DOHH2 (cell line): ENCODE results near the gene OR52E5.

ENCODE experiments used
- H3F3A ChIP-seq: fragments of 200-600 bp; sonication (generic), shearing (Covaris generic); 2 replicates; pipeline ENCODE4 v1.6.0; 2016; ENCODE audit warnings: antibody characterized with exemption, mild to moderate bottlenecking; ENCODE audit not compliant: control insufficient read depth, insufficient read depth
- H3K27ac ChIP-seq: fragments of 200-600 bp; sonication (generic); 2 replicates; pipeline ENCODE4 v1.5.1; 2014; ENCODE audit warnings: low read depth, mild to moderate bottlenecking, low read length, moderate library complexity
- H3K27me3 ChIP-seq: fragments of 200-600 bp; sonication (generic); 2 replicates; pipeline ENCODE4 v1.6.1; 2014; ENCODE audit warnings: mild to moderate bottlenecking, low read length, mixed read lengths; ENCODE audit not compliant: control insufficient read depth
- H3K36me3 ChIP-seq: fragments of 200-600 bp; sonication (generic); 2 replicates; pipeline ENCODE4 v1.6.1; 2014; ENCODE audit warnings: mild to moderate bottlenecking, low read length, moderate library complexity, mixed read lengths; ENCODE audit not compliant: control insufficient read depth
- H3K4me1 ChIP-seq: fragments of 200-600 bp; sonication (generic); 2 replicates; pipeline ENCODE4 v1.6.1; 2014; ENCODE audit warnings: mild to moderate bottlenecking, low read length, mixed read lengths; ENCODE audit not compliant: control insufficient read depth
- H3K4me2 ChIP-seq: fragments of 200-600 bp; sonication (generic); 2 replicates; pipeline ENCODE4 v1.6.0; 2014; ENCODE audit warnings: mild to moderate bottlenecking, low read length, moderate library complexity
- H3K4me3 ChIP-seq: fragments of 200-600 bp; sonication (generic); 2 replicates; pipeline ENCODE4 v1.5.1; 2014; ENCODE audit warnings: mild to moderate bottlenecking, low read length, mixed read lengths
- H3K79me2 ChIP-seq: fragments of 200-600 bp; sonication (generic); 2 replicates; pipeline ENCODE4 v1.6.1; 2014; ENCODE audit warnings: mild to moderate bottlenecking, low read length, mixed read lengths; ENCODE audit not compliant: control insufficient read depth
- H3K9me2 ChIP-seq: fragments of 200-600 bp; sonication (generic); replicated peaks from 2 replicates; pipeline ENCODE4 v1.6.1; 2014; ENCODE audit warnings: mild to moderate bottlenecking, low read length, mixed read lengths; ENCODE audit not compliant: control insufficient read depth
- H3K9me3 ChIP-seq: fragments of 200-600 bp; sonication (generic); 2 replicates; pipeline ENCODE4 v1.6.1; 2014; ENCODE audit warnings: antibody characterized with exemption, low read length, mixed read lengths; ENCODE audit not compliant: control insufficient read depth, insufficient read depth
- H4K20me1 ChIP-seq: fragments of 200-600 bp; sonication (generic); 2 replicates; pipeline ENCODE4 v1.6.0; 2014; ENCODE audit warnings: low read depth, mild to moderate bottlenecking, antibody characterized with exemption, low read length, moderate library complexity; ENCODE audit not compliant: control insufficient read depth, insufficient read depth
- EZH2phosphoT487 ChIP-seq: fragments of 200-600 bp; sonication (generic); IDR thresholded peaks from 2 replicates; pipeline ENCODE4 v1.6.1; 2017; ENCODE audit warnings: borderline replicate concordance, mild to moderate bottlenecking, antibody characterized with exemption, low read length, moderate library complexity, mixed read lengths
- TF ChIP-seq, protein P1 (sequence below): fragments of 200-600 bp; sonication (generic); IDR thresholded peaks from one replicate; pipeline ENCODE4 v1.5.1; 2014; ENCODE audit warnings: antibody characterized with exemption, mild to moderate bottlenecking, low read depth, low read length; ENCODE audit not compliant: poor library complexity, severe bottlenecking

Gene OR52E5

DNA sequence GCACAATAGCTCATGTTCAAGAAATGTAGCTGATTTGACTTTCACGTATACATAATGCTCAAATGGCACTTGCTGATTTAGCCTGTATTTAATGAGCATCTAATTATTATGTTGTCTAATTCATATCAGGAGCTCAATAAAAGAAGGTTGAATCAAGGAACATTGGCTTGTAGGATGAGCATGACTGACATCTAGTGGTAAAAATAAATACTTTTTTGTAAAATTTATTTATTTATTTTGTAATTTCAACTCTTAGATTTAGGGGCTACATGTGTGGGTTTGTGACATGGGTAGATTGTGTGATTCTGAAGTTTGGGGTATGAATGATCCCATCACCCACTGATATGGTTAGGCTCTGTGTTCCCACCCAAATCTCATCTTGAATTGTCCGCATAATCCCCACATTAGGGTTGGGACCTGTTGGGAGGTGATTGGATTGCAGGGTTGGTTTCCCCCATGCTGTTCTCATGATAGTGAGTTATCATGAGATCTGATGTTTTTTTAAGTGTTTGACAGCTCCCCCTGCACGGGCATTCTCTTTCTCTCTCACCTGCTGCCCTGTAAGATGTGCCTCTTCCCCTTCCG, 1.7 kb upstream of the OR52E5 start:
- TF ChIP-seq, protein P1, sequence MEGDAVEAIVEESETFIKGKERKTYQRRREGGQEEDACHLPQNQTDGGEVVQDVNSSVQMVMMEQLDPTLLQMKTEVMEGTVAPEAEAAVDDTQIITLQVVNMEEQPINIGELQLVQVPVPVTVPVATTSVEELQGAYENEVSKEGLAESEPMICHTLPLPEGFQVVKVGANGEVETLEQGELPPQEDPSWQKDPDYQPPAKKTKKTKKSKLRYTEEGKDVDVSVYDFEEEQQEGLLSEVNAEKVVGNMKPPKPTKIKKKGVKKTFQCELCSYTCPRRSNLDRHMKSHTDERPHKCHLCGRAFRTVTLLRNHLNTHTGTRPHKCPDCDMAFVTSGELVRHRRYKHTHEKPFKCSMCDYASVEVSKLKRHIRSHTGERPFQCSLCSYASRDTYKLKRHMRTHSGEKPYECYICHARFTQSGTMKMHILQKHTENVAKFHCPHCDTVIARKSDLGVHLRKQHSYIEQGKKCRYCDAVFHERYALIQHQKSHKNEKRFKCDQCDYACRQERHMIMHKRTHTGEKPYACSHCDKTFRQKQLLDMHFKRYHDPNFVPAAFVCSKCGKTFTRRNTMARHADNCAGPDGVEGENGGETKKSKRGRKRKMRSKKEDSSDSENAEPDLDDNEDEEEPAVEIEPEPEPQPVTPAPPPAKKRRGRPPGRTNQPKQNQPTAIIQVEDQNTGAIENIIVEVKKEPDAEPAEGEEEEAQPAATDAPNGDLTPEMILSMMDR: peak; percentile 12
- TF ChIP-seq EZH2phosphoT487: no peak
- H3K9me3 ChIP-seq: no peaks in the 10 kb centered on the region
- H4K20me1 ChIP-seq: no peaks in the 10 kb centered on the region
- H3F3A ChIP-seq: no peaks in the 10 kb centered on the region
- no peaks in the 10 kb centered on the region for H3K79me2 ChIP-seq
- no peak overlapping the region for H3K4me3 ChIP-seq
- H3K9me2 ChIP-seq: no peaks in the 10 kb centered on the region
- H3K4me2 ChIP-seq: no peak overlapping the region
- no peak overlapping the region for H3K27ac ChIP-seq
- H3K36me3 ChIP-seq: no peaks in the 10 kb centered on the region
- H3K4me1 ChIP-seq: no peaks in the 10 kb centered on the region
- no peaks in the 10 kb centered on the region for H3K27me3 ChIP-seq

GRCh38 chr11:5899534-5899933, 6.5 kb downstream of the OR52E5 start:
- H3K4me1 ChIP-seq: no peaks in the 10 kb centered on the region
- no peaks in the 10 kb centered on the region for H3K79me2 ChIP-seq
- TF ChIP-seq, protein P1: no peak
- no peak for TF ChIP-seq EZH2phosphoT487
- H3K27me3 ChIP-seq: no peaks in the 10 kb centered on the region
- H4K20me1 ChIP-seq: no peaks in the 10 kb centered on the region
- H3F3A ChIP-seq: no peaks in the 10 kb centered on the region
- H3K4me2 ChIP-seq: no peak overlapping the region
- no peaks in the 10 kb centered on the region for H3K9me2 ChIP-seq
- no peaks in the 10 kb centered on the region for H3K36me3 ChIP-seq
- H3K4me3 ChIP-seq: no peak overlapping the region
- H3K27ac ChIP-seq: no peak overlapping the region
- H3K9me3 ChIP-seq: no peaks in the 10 kb centered on the region

DNA sequence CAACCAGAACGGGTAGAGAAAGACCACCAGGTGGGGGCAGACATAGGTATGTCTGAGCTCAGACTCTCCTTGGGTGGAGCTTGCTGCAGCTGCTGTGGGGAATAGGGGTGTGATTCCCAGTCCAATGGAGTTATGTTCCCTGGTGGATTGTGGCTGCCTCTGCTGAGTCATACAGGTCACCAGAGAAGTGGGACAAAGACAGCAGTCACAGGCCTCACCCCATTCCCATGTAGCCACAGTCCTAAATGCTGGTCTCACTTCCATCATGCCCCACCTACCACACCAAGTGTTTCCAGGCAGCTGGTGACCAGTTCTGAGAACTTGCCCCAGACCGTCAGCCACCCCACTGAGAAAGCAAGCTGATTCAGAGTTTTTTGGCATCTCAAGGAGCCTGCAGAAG, 17.5 kb downstream of the OR52E5 start:
- Histone ChIP-seq H3K27me3 (no peaks in the 10 kb centered on the region), H3F3A (no peaks in the 10 kb centered on the region), H3K4me2 (no peak overlapping the region), H3K4me1 (no peaks in the 10 kb centered on the region), H3K4me3 (no peak overlapping the region), H3K9me2 (no peaks in the 10 kb centered on the region), H3K27ac (no peak overlapping the region), H3K79me2 (no peaks in the 10 kb centered on the region), H3K36me3 (no peaks in the 10 kb centered on the region), H4K20me1 (no peaks in the 10 kb centered on the region), H3K9me3 (no peaks in the 10 kb centered on the region)
- TF ChIP-seq, protein P1: no peak
- TF ChIP-seq EZH2phosphoT487: no peak
